ENCODE data around the gene SEC23B.

The SEC23B gene

GRCh38 chr20:18553746-18554145 is 46.0 kb downstream of the SEC23B start:
- TF ChIP-seq MAX (IDR thresholded peaks at IDR 0.05) (no peak), TEAD4 (IDR thresholded peaks at IDR 0.05) (no peak), CEBPB (IDR thresholded peaks at IDR 0.05) (no peak), TAF1 (IDR thresholded peaks at IDR 0.05; ENCODE audit: low read depth) (no peak), RAD21 (IDR thresholded peaks at IDR 0.05; ENCODE audit: low read depth) (no peak), CREB1 (IDR thresholded peaks at IDR 0.05; ENCODE audit: low read depth) (no peak), TCF12 (IDR thresholded peaks at IDR 0.05; ENCODE audit: low read depth) (no peak)

- peak; percentile 75 for TF ChIP-seq TAF1 (IDR thresholded peaks at IDR 0.05; ENCODE audit: low read depth)
- peak; percentile 39; the same call in 1 of the 2 replicates for TF ChIP-seq CREB1 (IDR thresholded peaks at IDR 0.05; ENCODE audit: low read depth)
- no peak for TF ChIP-seq REST (IDR thresholded peaks at IDR 0.05; ENCODE audit: low read depth)
- peak; percentile 61; the same call in 1 of the 2 replicates for TF ChIP-seq YY1 (IDR thresholded peaks at IDR 0.05; ENCODE audit: low read depth)
- 0 out of 2 replicates have a peak, but pooled peaks have one; percentile 29 for TF ChIP-seq TCF12 (IDR thresholded peaks at IDR 0.05; ENCODE audit: low read depth)
- no peak for TF ChIP-seq EP300 (IDR thresholded peaks at IDR 0.05; ENCODE audit: borderline replicate concordance)
- peak; percentile 13; the same call in 1 of the 2 replicates for TF ChIP-seq NFIC (IDR thresholded peaks at IDR 0.05)
- TF ChIP-seq EGR1 (IDR thresholded peaks at IDR 0.05) = peak; percentile 31; the same call in 1 of the 2 replicates
- peak; percentile 90 for TF ChIP-seq USF1 (IDR thresholded peaks at IDR 0.05)
- TF ChIP-seq ZBTB7A (IDR thresholded peaks at IDR 0.05; ENCODE audit: low read depth) = no peak
- TF ChIP-seq CEBPB (IDR thresholded peaks at IDR 0.05) = no peak
- TF ChIP-seq RAD21 (IDR thresholded peaks at IDR 0.05; ENCODE audit: low read depth) = no peak
- no peak for TF ChIP-seq FOXM1 (IDR thresholded peaks at IDR 0.05; ENCODE audit: borderline replicate concordance, low read depth)
- TF ChIP-seq TEAD4 (IDR thresholded peaks at IDR 0.05) = no peak
- peak; percentile 86 for TF ChIP-seq MAX (IDR thresholded peaks at IDR 0.05)
Observed at GRCh38 chr20:18566892-18567738, 59.4 kb downstream of the SEC23B start, which contains the start of gene SMIM26. TSS of gene SMIM26 (plus strand) at chr20:18567432. CDS start at chr20:18567479, 47 bp downstream.

- TF ChIP-seq CREB1 (IDR thresholded peaks at IDR 0.05; ENCODE audit: low read depth) (no peak), TAF1 (IDR thresholded peaks at IDR 0.05; ENCODE audit: low read depth) (no peak), TCF12 (IDR thresholded peaks at IDR 0.05; ENCODE audit: low read depth) (no peak), MAX (IDR thresholded peaks at IDR 0.05) (no peak), EGR1 (IDR thresholded peaks at IDR 0.05) (no peak), TEAD4 (IDR thresholded peaks at IDR 0.05) (no peak), EP300 (IDR thresholded peaks at IDR 0.05; ENCODE audit: borderline replicate concordance) (no peak), FOXM1 (IDR thresholded peaks at IDR 0.05; ENCODE audit: borderline replicate concordance, low read depth) (no peak), USF1 (IDR thresholded peaks at IDR 0.05) (no peak), RAD21 (IDR thresholded peaks at IDR 0.05; ENCODE audit: low read depth) (no peak), REST (IDR thresholded peaks at IDR 0.05; ENCODE audit: low read depth) (no peak), ZBTB7A (IDR thresholded peaks at IDR 0.05; ENCODE audit: low read depth) (no peak), NFIC (IDR thresholded peaks at IDR 0.05) (no peak), YY1 (IDR thresholded peaks at IDR 0.05; ENCODE audit: low read depth) (no peak), CEBPB (IDR thresholded peaks at IDR 0.05) (no peak)
Observed at GRCh38 chr20:18567739-18568091, 60.0 kb downstream of the SEC23B start.

GRCh38 chr20:18571009-18571408 is 63.3 kb downstream of the SEC23B start:
- no peak for TF ChIP-seq EP300 (IDR thresholded peaks at IDR 0.05; ENCODE audit: borderline replicate concordance)
- no peak for TF ChIP-seq TCF12 (IDR thresholded peaks at IDR 0.05; ENCODE audit: low read depth)
- TF ChIP-seq EGR1 (IDR thresholded peaks at IDR 0.05) = no peak
- TF ChIP-seq REST (IDR thresholded peaks at IDR 0.05; ENCODE audit: low read depth) = no peak
- no peak for TF ChIP-seq NFIC (IDR thresholded peaks at IDR 0.05)
- no peak for TF ChIP-seq MAX (IDR thresholded peaks at IDR 0.05)

All from Ishikawa (cell line).